Mesendoderm (in vitro differentiated cells): Measurements from ENCODE around the gene PANK1.

Experiments
- DNase-seq: peaks from one replicate; pipeline ENCODE4 v3.0.0; 2013
- H2AK5ac ChIP-seq: 2 replicates; pipeline ENCODE4 v1.6.1; 2013; ENCODE audit warnings: low read length, inconsistent platforms
- H2BK120ac ChIP-seq: 2 replicates; pipeline ENCODE4 v1.6.1; 2013; ENCODE audit warnings: low read depth, mild to moderate bottlenecking, low read length, moderate library complexity, mixed read lengths
- H2BK15ac ChIP-seq: replicated peaks from 2 replicates; pipeline ENCODE4 v1.6.1; 2013; ENCODE audit warnings: low read depth, mild to moderate bottlenecking, moderate library complexity
- H2BK5ac ChIP-seq: 2 replicates; pipeline ENCODE4 v1.6.1; 2013; ENCODE audit warnings: low read length, inconsistent platforms
- H3K18ac ChIP-seq: 2 replicates; pipeline ENCODE4 v1.6.1; 2013; ENCODE audit warnings: mild to moderate bottlenecking, low read length, mixed read lengths
- H3K23ac ChIP-seq: one replicate; pipeline ENCODE4 v1.6.1; 2013; ENCODE audit warnings: low read length
- H3K27ac ChIP-seq: 2 replicates; pipeline ENCODE4 v1.5.1; 2013; ENCODE audit warnings: low read depth, mild to moderate bottlenecking, inconsistent platforms, low read length, moderate library complexity
- H3K27me3 ChIP-seq: 2 replicates; pipeline ENCODE4 v1.6.1; 2013; ENCODE audit warnings: low read length, control low read depth, mild to moderate bottlenecking, inconsistent platforms; ENCODE audit not compliant: insufficient read depth, poor library complexity
- H3K36me3 ChIP-seq: 2 replicates; pipeline ENCODE4 v1.6.1; 2013; ENCODE audit warnings: low read length, inconsistent platforms; ENCODE audit not compliant: control insufficient read depth, insufficient read depth
- H3K4ac ChIP-seq: one replicate; pipeline ENCODE4 v1.6.1; 2013; ENCODE audit warnings: low read depth, mild to moderate bottlenecking, low read length, moderate library complexity
- H3K4me1 ChIP-seq: 2 replicates; pipeline ENCODE4 v1.6.1; 2013; ENCODE audit warnings: low read depth, low read length, inconsistent platforms; ENCODE audit not compliant: control insufficient read depth
- H3K4me2 ChIP-seq: 2 replicates; pipeline ENCODE4 v1.6.1; 2013; ENCODE audit warnings: low read length
- H3K4me3 ChIP-seq: 2 replicates; pipeline ENCODE4 v1.5.1; 2013; ENCODE audit warnings: mild to moderate bottlenecking, low read length
- H3K56ac ChIP-seq: one replicate; pipeline ENCODE4 v1.6.1; 2013; ENCODE audit warnings: low read length
- H3K79me1 ChIP-seq: 2 replicates; pipeline ENCODE4 v1.6.1; 2013; ENCODE audit warnings: low read length, inconsistent platforms
- H3K79me2 ChIP-seq: 2 replicates; pipeline ENCODE4 v1.6.1; 2013; ENCODE audit warnings: mild to moderate bottlenecking, low read length; ENCODE audit not compliant: control insufficient read depth, insufficient read depth
- H3K9ac ChIP-seq: 2 replicates; pipeline ENCODE4 v1.6.1; 2013; ENCODE audit warnings: low read length, inconsistent platforms
- H4K5ac ChIP-seq: one replicate; pipeline ENCODE4 v1.6.1; 2013; ENCODE audit warnings: low read length
- H4K8ac ChIP-seq: one replicate; pipeline ENCODE4 v1.6.1; 2013; ENCODE audit warnings: low read depth, mild to moderate bottlenecking, control low read depth, low read length, moderate library complexity
- WGBS: extraction: QIAGEN DNeasy Blood & Tissue Kit; methylation state at CpG from one replicate; pipeline ENCODE4 v1.1.7; 2013; ENCODE audit warnings: low lambda C conversion rate, missing lambda C conversion rate; ENCODE audit not compliant: insufficient coverage; ENCODE audit errors: extremely low coverage; 5-methylcytosine and 5-hydroxymethylcytosine counted together

Gene PANK1

DNA sequence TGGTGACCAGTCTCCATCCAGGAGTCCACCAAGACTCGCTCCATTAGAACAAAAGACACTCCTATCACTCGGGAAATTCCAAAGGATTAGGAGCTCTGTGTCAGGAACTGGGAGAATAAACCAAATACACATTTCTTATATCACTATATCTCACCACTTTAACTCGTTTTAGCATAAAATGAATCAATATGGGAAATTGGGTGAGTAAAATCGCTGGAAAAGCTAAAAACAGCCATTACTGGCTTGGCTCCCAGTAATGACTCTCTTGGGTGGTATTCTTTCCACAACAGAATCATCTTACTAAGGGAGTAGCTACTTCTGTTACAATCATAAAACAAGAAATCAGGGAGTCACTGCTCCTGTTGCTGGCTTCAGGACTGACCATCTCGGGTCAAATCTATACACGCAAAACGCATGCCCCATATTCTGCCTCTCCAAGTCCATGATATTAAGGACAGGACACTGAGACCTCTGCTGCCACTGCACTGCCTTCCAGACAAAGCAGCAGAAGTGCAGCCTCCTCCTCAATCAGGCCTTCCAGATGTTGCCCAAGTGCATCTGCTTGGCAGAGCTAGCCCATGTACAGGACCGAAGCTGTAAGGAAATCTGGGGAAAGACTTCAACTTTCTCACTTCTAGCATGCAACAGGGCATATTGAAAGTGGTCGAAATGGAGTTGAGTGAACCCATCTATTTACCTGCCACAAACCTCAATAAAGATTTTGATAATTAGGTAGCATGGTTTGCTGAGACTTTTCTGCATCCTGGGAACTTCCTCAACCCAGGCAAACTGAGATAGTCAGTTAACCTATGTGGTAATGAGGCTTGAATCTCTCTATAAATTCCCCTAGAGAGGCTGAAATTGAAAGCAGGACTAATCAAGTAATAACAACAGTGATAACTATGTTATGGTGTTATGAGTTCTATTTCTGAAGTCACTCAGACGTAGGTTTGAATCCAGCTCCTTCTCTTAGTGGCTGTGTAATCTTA, 14.4 kb upstream of the PANK1 start:
- Histone ChIP-seq H3K4ac (no peak overlapping the region), H3K4me3 (no peak overlapping the region)
- WGBS = no CpG with 5 or more reads among the region's 10 CpGs

DNA sequence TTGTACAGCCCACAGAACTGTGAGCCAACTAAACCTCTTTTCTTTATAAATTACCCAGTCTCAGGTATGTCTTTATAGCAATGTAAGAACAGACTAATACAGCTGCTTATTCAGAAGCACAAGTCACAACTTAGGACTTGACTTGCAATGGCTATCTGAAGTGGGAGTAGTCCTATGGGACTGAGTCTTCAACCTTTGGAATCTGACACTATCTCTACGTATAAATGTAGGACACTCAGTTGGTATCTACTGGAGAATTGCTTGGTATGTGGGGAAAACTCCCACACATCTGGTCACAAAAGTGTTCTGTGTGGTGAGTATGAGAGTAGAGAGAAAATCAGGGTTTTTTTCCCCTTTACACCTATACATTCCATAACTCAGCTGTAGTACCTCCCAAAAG, 12.3 kb upstream of the PANK1 start:
- H3K4me1 ChIP-seq = no peaks in the 10 kb centered on the region
- no peak overlapping the region for H3K23ac ChIP-seq
- no peak overlapping the region for H2BK120ac ChIP-seq
- H3K4me2 ChIP-seq = no peak overlapping the region
- no peak overlapping the region for H4K5ac ChIP-seq
- no peaks in the 10 kb centered on the region for H3K36me3 ChIP-seq
- no peaks in the 10 kb centered on the region for H3K27me3 ChIP-seq
- no peak overlapping the region for H3K18ac ChIP-seq
- no peaks in the 10 kb centered on the region for H3K79me1 ChIP-seq
- H3K56ac ChIP-seq = no peak overlapping the region
- H3K4me3 ChIP-seq = no peak overlapping the region
- H2AK5ac ChIP-seq = no peak overlapping the region
- DNase-seq = no peak
- H2BK15ac ChIP-seq = no peak overlapping the region
- no peaks in the 10 kb centered on the region for H3K79me2 ChIP-seq
- no peak overlapping the region for H3K27ac ChIP-seq
- no peak overlapping the region for H3K4ac ChIP-seq
- H4K8ac ChIP-seq = no peak overlapping the region
- no peak overlapping the region for H2BK5ac ChIP-seq
- no CpG with 5 or more reads among the region's 1 CpG for WGBS
- no peak overlapping the region for H3K9ac ChIP-seq

More for the DNA sequence above, 14.4 kb upstream of the PANK1 start:
- no peaks in the 10 kb centered on the region for H3K79me2 ChIP-seq
- H3K56ac ChIP-seq = no peak overlapping the region
- no peak overlapping the region for H2BK15ac ChIP-seq
- H3K9ac ChIP-seq = no peak overlapping the region
- DNase-seq = no peak
- no peak overlapping the region for H3K23ac ChIP-seq
- no peaks in the 10 kb centered on the region for H3K4me1 ChIP-seq
- no peak overlapping the region for H3K4me2 ChIP-seq
- no peaks in the 10 kb centered on the region for H3K79me1 ChIP-seq
- no peak overlapping the region for H3K18ac ChIP-seq
- no peaks in the 10 kb centered on the region for H3K27me3 ChIP-seq
- no peak overlapping the region for H4K5ac ChIP-seq
- no peak overlapping the region for H2BK120ac ChIP-seq
- H4K8ac ChIP-seq = no peak overlapping the region
- H2BK5ac ChIP-seq = no peak overlapping the region
- no peak overlapping the region for H2AK5ac ChIP-seq
- no peak overlapping the region for H3K27ac ChIP-seq
- H3K36me3 ChIP-seq = no peaks in the 10 kb centered on the region

GRCh38 chr10:89655722-89656121, 10.7 kb upstream of the PANK1 start:
- no CpG with 5 or more reads among the region's 1 CpG for WGBS
- H3K27me3 ChIP-seq = no peaks in the 10 kb centered on the region
- no peak overlapping the region for H3K56ac ChIP-seq
- H3K18ac ChIP-seq = no peak overlapping the region
- no peaks in the 10 kb centered on the region for H3K79me2 ChIP-seq
- H3K27ac ChIP-seq = no peak overlapping the region
- no peak overlapping the region for H3K4me2 ChIP-seq
- H3K4me1 ChIP-seq = no peaks in the 10 kb centered on the region
- H3K23ac ChIP-seq = no peak overlapping the region
- H3K36me3 ChIP-seq = no peaks in the 10 kb centered on the region
- H4K8ac ChIP-seq = no peak overlapping the region
- no peak overlapping the region for H3K4me3 ChIP-seq
- no peak overlapping the region for H4K5ac ChIP-seq
- H3K79me1 ChIP-seq = no peaks in the 10 kb centered on the region
- no peak overlapping the region for H2BK120ac ChIP-seq
- H2BK15ac ChIP-seq = no peak overlapping the region
- H2BK5ac ChIP-seq = no peak overlapping the region
- no peak overlapping the region for H3K4ac ChIP-seq
- no peak overlapping the region for H3K9ac ChIP-seq
- no peak for DNase-seq
- H2AK5ac ChIP-seq = no peak overlapping the region

- no peak overlapping the region for H3K9ac ChIP-seq
- H3K36me3 ChIP-seq = no peaks in the 10 kb centered on the region
- no peak for DNase-seq
- no peak overlapping the region for H2AK5ac ChIP-seq
- H3K4me1 ChIP-seq = no peaks in the 10 kb centered on the region
- no peak overlapping the region for H3K4ac ChIP-seq
- H3K27ac ChIP-seq = no peak overlapping the region
- H4K8ac ChIP-seq = no peak overlapping the region
- no peak overlapping the region for H2BK120ac ChIP-seq
- no peak overlapping the region for H2BK15ac ChIP-seq
- no peak overlapping the region for H3K4me3 ChIP-seq
- no peak overlapping the region for H3K18ac ChIP-seq
- H4K5ac ChIP-seq = no peak overlapping the region
- no peak overlapping the region for H3K4me2 ChIP-seq
- H2BK5ac ChIP-seq = no peak overlapping the region
- H3K27me3 ChIP-seq = no peaks in the 10 kb centered on the region
- H3K79me1 ChIP-seq = no peaks in the 10 kb centered on the region
- H3K23ac ChIP-seq = no peak overlapping the region
- WGBS = no CpG with 5 or more reads among the region's 6 CpGs
- H3K56ac ChIP-seq = no peak overlapping the region
- H3K79me2 ChIP-seq = no peaks in the 10 kb centered on the region
These were observed 8.4 kb upstream of the PANK1 start for GRCh38 chr10:89653410-89653869.

DNA sequence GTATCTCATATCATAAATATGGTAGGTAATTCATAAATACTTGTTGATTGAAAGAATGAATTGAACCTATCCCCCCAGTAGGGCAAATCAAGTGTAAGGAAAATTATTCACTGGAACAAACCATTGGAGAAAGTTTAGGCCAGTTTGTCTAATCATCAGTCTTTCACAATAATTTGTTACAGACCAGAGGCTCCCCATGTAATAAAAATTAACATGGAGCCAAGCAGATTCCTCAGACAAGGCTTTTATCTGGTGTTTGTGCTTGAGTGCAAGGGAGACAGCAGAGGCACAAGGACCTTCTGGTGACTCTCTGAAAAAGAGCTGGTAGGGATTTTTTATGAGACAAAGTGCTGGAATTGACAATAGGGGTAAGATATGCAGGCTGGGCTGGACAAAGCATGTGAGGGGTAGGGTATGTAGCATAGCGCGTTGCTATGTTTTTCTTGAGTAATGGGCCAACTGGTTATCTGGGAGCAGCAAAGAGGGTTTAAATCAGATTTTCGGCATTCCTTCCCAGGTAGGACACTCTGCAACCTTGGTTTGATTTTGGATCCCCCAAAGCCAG, 7.8 kb upstream of the PANK1 start:
- Histone ChIP-seq H3K4me2 (no peak overlapping the region), H3K4me1 (no peaks in the 10 kb centered on the region), H3K27ac (no peak overlapping the region), H2BK15ac (no peak overlapping the region), H3K18ac (no peak overlapping the region), H3K23ac (no peak overlapping the region), H2BK5ac (no peak overlapping the region), H3K36me3 (no peaks in the 10 kb centered on the region), H3K4ac (no peak overlapping the region), H2AK5ac (no peak overlapping the region), H3K79me2 (no peaks in the 10 kb centered on the region), H3K79me1 (no peaks in the 10 kb centered on the region), H4K5ac (no peak overlapping the region), H4K8ac (no peak overlapping the region), H3K27me3 (no peaks in the 10 kb centered on the region), H3K4me3 (no peak overlapping the region), H2BK120ac (no peak overlapping the region), H3K56ac (no peak overlapping the region), H3K9ac (no peak overlapping the region)
- no peak for DNase-seq
- no CpG with 5 or more reads among the region's 3 CpGs for WGBS
